Measurements from ENCODE around the gene RHEX.

GRCh38 chr1:206102292-206102936 is 49.4 kb downstream of the RHEX start:
- TF ChIP-seq CTCF (IDR thresholded peaks at IDR 0.05), result no peak
- no peak for TF ChIP-seq POLR2AphosphoS5 (IDR thresholded peaks at IDR 0.05)
